MM.1S (cell line): ENCODE measurements around the gene THAP7.
"Not testable (repeated sequence)": the region's sequence is repeated elsewhere in the genome, so short reads cannot be mapped to it uniquely, and the experiment has no call there.

Experiments used
- CTCF ChIP-seq: fragments of 300-600 bp; sonication (generic); IDR thresholded peaks from 2 replicates; pipeline ENCODE4 v1.5.1; 2016; ENCODE audit warnings: antibody characterized with exemption, low read length, mixed read lengths
- EZH2phosphoT487 ChIP-seq: fragments of 300-600 bp; sonication (generic); IDR thresholded peaks from 2 replicates; pipeline ENCODE4 v1.6.1; 2018; ENCODE audit warnings: antibody characterized with exemption, low read length

DNA sequence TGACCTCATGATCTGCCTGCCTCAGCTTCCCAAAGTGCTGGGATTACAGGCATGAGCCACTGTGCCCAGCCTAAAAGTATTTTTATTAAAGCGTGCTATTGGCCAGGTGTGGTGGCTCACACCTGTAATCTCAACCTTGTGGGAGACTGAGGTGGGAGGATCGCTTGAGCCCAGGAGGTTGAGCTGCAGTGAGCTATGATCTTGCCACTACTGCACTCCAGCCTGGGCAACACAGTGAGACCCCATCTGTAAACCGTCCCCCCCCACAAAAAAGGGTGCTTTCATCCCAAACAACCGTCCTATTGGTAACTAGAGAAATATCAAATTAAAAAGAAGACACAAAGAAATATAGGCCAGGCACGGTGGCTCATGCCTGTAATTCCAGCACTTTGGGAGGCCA, 37.2 kb upstream of the THAP7 start:
- not testable (repeated sequence) for TF ChIP-seq CTCF, EZH2phosphoT487
